Endodermal cell (in vitro differentiated cells): ENCODE results near the gene YY1. TPM values are rescaled to one million over a fixed set of nuclear protein-coding genes. Genes with fewer than 3 reads are reported as not detected.

Source experiments
- DNase-seq: peaks from one replicate; pipeline ENCODE4 v3.0.0-alpha.2; 2017
- H3K27ac ChIP-seq: 2 replicates; pipeline ENCODE4 v1.5.1; 2013; ENCODE audit warnings: mild to moderate bottlenecking, low read depth, low read length, moderate library complexity
- H3K27me3 ChIP-seq: 2 replicates; pipeline ENCODE4 v1.6.1; 2013; ENCODE audit warnings: mild to moderate bottlenecking, low read length, moderate library complexity; ENCODE audit not compliant: insufficient read depth, control insufficient read depth, poor library complexity, severe bottlenecking
- H3K36me3 ChIP-seq: 2 replicates; pipeline ENCODE4 v1.7.0; 2013; ENCODE audit warnings: mild to moderate bottlenecking, low read length, moderate library complexity; ENCODE audit not compliant: control insufficient read depth, insufficient read depth
- H3K4me1 ChIP-seq: one replicate; pipeline ENCODE4 v1.7.0; 2013; ENCODE audit warnings: low read length; ENCODE audit not compliant: control insufficient read depth, insufficient read depth
- H3K4me3 ChIP-seq: 2 replicates; pipeline ENCODE4 v1.5.1; 2013; ENCODE audit warnings: mild to moderate bottlenecking, low read length, moderate library complexity
- H3K9ac ChIP-seq: 2 replicates; pipeline ENCODE4 v1.6.1; 2013; ENCODE audit warnings: mild to moderate bottlenecking, low read length, moderate library complexity; ENCODE audit not compliant: poor library complexity, severe bottlenecking; ENCODE audit errors: extremely low read depth
- H3K9me3 ChIP-seq: 2 replicates; pipeline ENCODE4 v1.6.1; 2013; ENCODE audit warnings: mild to moderate bottlenecking, low read length, moderate library complexity; ENCODE audit not compliant: control insufficient read depth
- H3K27ac Mint-ChIP-seq: 2 replicates; pipeline ENCODE4 v1.8.0; 2020; ENCODE audit warnings: mixed read lengths
- H3K27me3 Mint-ChIP-seq: 2 replicates; pipeline ENCODE4 v1.8.0; 2021; ENCODE audit warnings: mild to moderate bottlenecking, mixed read lengths; ENCODE audit not compliant: insufficient read depth
- H3K36me3 Mint-ChIP-seq: 2 replicates; pipeline ENCODE4 v1.8.0; 2020; ENCODE audit warnings: low read depth, mixed read lengths
- H3K4me1 Mint-ChIP-seq: 2 replicates; pipeline ENCODE4 v1.8.0; 2020; ENCODE audit warnings: mixed read lengths
- H3K4me3 Mint-ChIP-seq: 2 replicates; pipeline ENCODE4 v1.8.0; 2020; ENCODE audit warnings: mild to moderate bottlenecking, moderate library complexity, mixed read lengths
- H3K9me3 Mint-ChIP-seq: 2 replicates; pipeline ENCODE4 v1.8.0; 2020; ENCODE audit warnings: mild to moderate bottlenecking, mixed read lengths
- CTCF ChIP-seq: fragments of 200-600 bp; sonication (generic); conservative IDR thresholded peaks from 2 replicates; pipeline ENCODE4 v1.5.0; 2021; ENCODE audit warnings: antibody characterized with exemption, mild to moderate bottlenecking
- WGBS, 2 experiments: methylation state at CpG; one replicate each; pipeline versions ENCODE4 v1.1.5 to v1.1.7; 2013; ENCODE audit warnings: missing lambda C conversion rate in 2 of 2, mixed read lengths in 1 of 2; ENCODE audit not compliant: insufficient coverage in 1 of 2, insufficient read length in 1 of 2; 5-methylcytosine and 5-hydroxymethylcytosine counted together
- total RNA-seq, 2 donors: library from RNA; stranded (reverse); fragmentation: NEBNext Ultra II Directional in 1 of 2; extraction: Animal tissue kit (Norgen Biotek cat#: 25700) in 1 of 2; gene quantifications; 2 replicates in 1 of 2; 3 replicates in 1 of 2; pipeline ENCODE4 v1.2.1, GENCODE V29; 2021

The YY1 gene
- total RNA-seq, 2 donors from 2014 or later: 94.8 to 103 TPM

GRCh38 chr14:100322138-100322957 is 83.4 kb downstream of the YY1 start:
- no peak overlapping the region for H3K27ac Mint-ChIP-seq
- H3K9me3 Mint-ChIP-seq: no peaks in the 10 kb centered on the region
- Histone ChIP-seq H3K4me1 (no peaks in the 10 kb centered on the region), H3K9ac (no peak overlapping the region), H3K4me3 (no peak overlapping the region), H3K36me3 (no peaks in the 10 kb centered on the region), H3K9me3 (no peaks in the 10 kb centered on the region), H3K27me3 (no peaks in the 10 kb centered on the region), H3K27ac (no peak overlapping the region)
- no peak for DNase-seq
- TF ChIP-seq CTCF: no peak
- peaks cover 2% of the 10 kb centered on the region for H3K4me1 Mint-ChIP-seq
- no peaks in the 10 kb centered on the region for H3K36me3 Mint-ChIP-seq
- H3K27me3 Mint-ChIP-seq: peaks cover 3% of the 10 kb centered on the region
- no peak overlapping the region for H3K4me3 Mint-ChIP-seq
- WGBS, 2 experiments: 90 to 93% methylated on average over 8 to 15 of the region's 15 CpGs

- Mint-ChIP-seq H3K4me3 (no peak within 1 kb of the TSS), H3K9me3 (no peaks in the 10 kb centered on the region), H3K27me3 (peaks cover 3% of the 10 kb centered on the region), H3K27ac (no peak within 1 kb of the TSS), H3K4me1 (peaks cover 2% of the 10 kb centered on the region), H3K36me3 (no peaks in the 10 kb centered on the region)
- no peaks in the 10 kb centered on the region for H3K36me3 ChIP-seq
- no peak within 1 kb of the TSS for H3K4me3 ChIP-seq
- H3K9ac ChIP-seq: no peak within 1 kb of the TSS
- no peak for TF ChIP-seq CTCF
- no peaks in the 10 kb centered on the region for H3K9me3 ChIP-seq
- WGBS, 2 experiments: 90 to 95% methylated on average over 9 to 16 of the region's 16 CpGs
- no peaks in the 10 kb centered on the region for H3K27me3 ChIP-seq
- no peak within 1 kb of the TSS for H3K27ac ChIP-seq
- no peaks in the 10 kb centered on the region for H3K4me1 ChIP-seq
- DNase-seq: peak; percentile 46
Measured at GRCh38 chr14:100323121-100323941, 84.4 kb downstream of the YY1 start, which contains the start of gene SLC25A47. SLC25A47 (plus strand) TSS chr14:100323339; CDS start chr14:100323415, 76 bp downstream.

- H3K9me3 ChIP-seq: no peaks in the 10 kb centered on the region
- peaks cover 2% of the 10 kb centered on the region for H3K4me1 Mint-ChIP-seq
- no peak overlapping the region for H3K9ac ChIP-seq
- H3K4me3 Mint-ChIP-seq: no peak overlapping the region
- no peak overlapping the region for H3K4me3 ChIP-seq
- H3K36me3 ChIP-seq: no peaks in the 10 kb centered on the region
- no peak overlapping the region for H3K27ac ChIP-seq
- no peak for TF ChIP-seq CTCF
- WGBS, 2 experiments: 93% methylated on average over 6 to 8 of the region's 8 CpGs
- no peak for DNase-seq
- peaks cover 3% of the 10 kb centered on the region for H3K27me3 Mint-ChIP-seq
- no peaks in the 10 kb centered on the region for H3K27me3 ChIP-seq
- H3K27ac Mint-ChIP-seq: no peak overlapping the region
- no peaks in the 10 kb centered on the region for H3K9me3 Mint-ChIP-seq
- no peaks in the 10 kb centered on the region for H3K36me3 Mint-ChIP-seq
- H3K4me1 ChIP-seq: no peaks in the 10 kb centered on the region
Measured at GRCh38 chr14:100323942-100324307, 85.0 kb downstream of the YY1 start.
